ENCODE measurements around the gene GNAQ.
A peak's percentile ranks its signal among the peaks of the same experiment; 100 is the strongest.

GNAQ gene

DNA sequence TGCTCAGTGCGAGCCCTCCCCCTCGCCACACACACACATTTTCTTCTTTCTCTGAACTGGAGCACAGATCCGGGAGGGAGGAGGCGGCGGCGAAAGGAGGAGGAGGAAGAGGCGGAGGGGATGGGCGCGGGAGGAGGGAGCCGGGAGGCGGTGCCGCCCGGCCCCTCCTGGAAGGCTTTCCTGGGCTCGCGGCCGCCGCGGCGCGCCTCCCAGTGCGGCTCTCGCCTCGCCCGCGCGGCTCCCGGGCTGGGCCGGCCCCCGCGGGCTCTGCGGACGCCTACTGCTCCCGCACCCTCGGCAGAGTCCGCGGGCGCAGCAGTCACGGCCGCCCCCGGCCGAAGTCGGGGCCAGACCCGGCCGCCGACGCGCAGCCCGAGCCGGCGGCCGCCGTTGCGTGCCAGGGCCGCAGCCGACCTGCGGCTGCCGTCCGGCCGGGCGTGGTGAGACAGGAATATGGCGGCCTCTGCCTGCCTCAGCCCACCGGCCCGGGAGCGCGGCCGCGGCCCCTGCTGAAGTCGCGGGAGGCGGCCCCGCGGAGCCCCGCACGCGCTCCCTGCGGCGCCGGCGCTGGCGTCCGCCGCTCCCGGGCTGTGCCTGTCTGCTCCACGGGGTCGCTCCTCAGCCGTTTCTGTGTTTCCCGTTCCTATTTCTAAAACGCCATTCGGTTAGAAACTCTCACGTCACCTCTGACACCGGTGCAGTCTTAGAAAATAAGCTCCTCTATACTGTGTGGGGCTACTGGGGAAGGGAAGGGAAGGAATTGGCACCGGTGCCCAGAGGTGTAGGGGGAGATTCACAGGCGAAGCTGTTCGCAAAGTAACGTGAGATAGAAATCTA lies 500 bp upstream of the GNAQ start:
- H3K27ac ChIP-seq (ENCODE audit: low read depth, low read length), result peak overlapping the region; percentile 86
- peak overlapping the region; percentile 88 for H3K9ac ChIP-seq (ENCODE audit: low read depth, low read length)
- H3K36me3 ChIP-seq (ENCODE audit: control insufficient read depth, insufficient read depth, low read length), result no peaks in the 10 kb centered on the region
- H3K27me3 ChIP-seq (ENCODE audit: control insufficient read depth, insufficient read depth, low read length), result no peaks in the 10 kb centered on the region
- H3K4me3 ChIP-seq (ENCODE audit: low read depth, low read length), result peak overlapping the region; percentile 94
- H3K4me1 ChIP-seq (ENCODE audit: control insufficient read depth, insufficient read depth, low read length), result peaks cover 36% of the 10 kb centered on the region
- H3K9me3 ChIP-seq (ENCODE audit: control insufficient read depth, insufficient read depth, low read length), result no peaks in the 10 kb centered on the region

DNA sequence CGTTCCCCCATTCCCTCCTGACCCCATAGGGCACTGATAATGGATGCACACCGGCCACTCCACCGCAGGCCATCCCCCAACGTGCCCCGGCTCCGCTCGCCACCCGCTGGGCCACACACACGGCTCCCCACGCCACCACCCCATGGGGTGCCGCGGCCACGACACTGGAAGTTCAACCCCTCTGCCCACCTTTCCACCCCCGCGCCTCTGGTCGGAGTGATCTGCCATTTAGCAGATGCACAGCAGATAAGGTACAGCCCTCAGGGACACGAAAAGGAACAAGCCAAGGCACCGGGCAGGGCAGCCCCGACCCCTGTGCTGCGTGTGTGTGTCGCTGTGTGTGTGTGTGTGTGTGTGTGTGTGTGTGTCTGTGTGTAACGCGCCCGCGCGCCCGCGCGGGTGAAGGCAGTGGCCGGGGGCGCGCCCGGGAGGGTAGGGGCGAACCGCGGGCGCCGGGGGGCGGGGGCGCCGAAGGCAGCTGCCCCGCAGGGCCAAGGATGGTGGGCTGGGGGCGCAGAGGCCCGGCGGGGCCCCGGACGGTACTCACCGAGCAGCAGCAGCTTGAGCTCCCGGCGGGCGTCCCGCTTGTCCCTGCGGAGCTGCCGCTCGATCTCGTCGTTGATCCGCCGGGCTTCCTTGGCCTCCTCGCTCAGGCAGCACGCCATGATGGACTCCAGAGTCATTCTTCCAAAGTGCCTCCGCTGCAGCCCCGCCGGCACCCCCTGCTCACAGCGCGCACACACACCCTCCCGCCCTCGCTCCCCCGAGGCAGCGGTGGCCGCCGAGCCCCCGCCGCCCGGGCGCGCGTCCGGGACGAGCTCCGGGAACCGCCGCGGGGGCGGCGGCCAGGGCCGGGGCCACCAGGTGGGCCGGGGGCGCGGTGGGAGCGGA lies 813 bp downstream of the GNAQ start:
- H3K9ac ChIP-seq (ENCODE audit: low read depth, low read length), result peak overlapping the region; percentile 73; the same call in 1 of the 2 replicates
- H3K27ac ChIP-seq (ENCODE audit: low read depth, low read length), result peak overlapping the region; percentile 71
- H3K9me3 ChIP-seq (ENCODE audit: control insufficient read depth, insufficient read depth, low read length), result no peaks in the 10 kb centered on the region
- peaks cover 44% of the 10 kb centered on the region for H3K4me1 ChIP-seq (ENCODE audit: control insufficient read depth, insufficient read depth, low read length)
- peak overlapping the region; percentile 94 for H3K4me3 ChIP-seq (ENCODE audit: low read depth, low read length)
- H3K36me3 ChIP-seq (ENCODE audit: control insufficient read depth, insufficient read depth, low read length), result no peaks in the 10 kb centered on the region
- no peaks in the 10 kb centered on the region for H3K27me3 ChIP-seq (ENCODE audit: control insufficient read depth, insufficient read depth, low read length)

GRCh38 chr9:78030296-78030552 lies 1.4 kb downstream of the GNAQ start:
- no peak overlapping the region; the same call in 1 of the 2 replicates for H3K9ac ChIP-seq (ENCODE audit: low read depth, low read length)
- H3K27me3 ChIP-seq (ENCODE audit: control insufficient read depth, insufficient read depth, low read length), result no peaks in the 10 kb centered on the region
- H3K4me3 ChIP-seq (ENCODE audit: low read depth, low read length), result peak overlapping the region; percentile 94
- peak overlapping the region; percentile 71 for H3K27ac ChIP-seq (ENCODE audit: low read depth, low read length)
- H3K9me3 ChIP-seq (ENCODE audit: control insufficient read depth, insufficient read depth, low read length), result no peaks in the 10 kb centered on the region
- H3K4me1 ChIP-seq (ENCODE audit: control insufficient read depth, insufficient read depth, low read length), result peaks cover 49% of the 10 kb centered on the region
- no peaks in the 10 kb centered on the region for H3K36me3 ChIP-seq (ENCODE audit: control insufficient read depth, insufficient read depth, low read length)

GRCh38 chr9:78029551-78030295 lies 1.9 kb downstream of the GNAQ start:
- H3K9ac ChIP-seq (ENCODE audit: low read depth, low read length), result no peak overlapping the region
- H3K36me3 ChIP-seq (ENCODE audit: control insufficient read depth, insufficient read depth, low read length), result no peaks in the 10 kb centered on the region
- peak overlapping the region; percentile 71 for H3K27ac ChIP-seq (ENCODE audit: low read depth, low read length)
- no peaks in the 10 kb centered on the region for H3K27me3 ChIP-seq (ENCODE audit: control insufficient read depth, insufficient read depth, low read length)
- no peaks in the 10 kb centered on the region for H3K9me3 ChIP-seq (ENCODE audit: control insufficient read depth, insufficient read depth, low read length)
- peak overlapping the region; percentile 94 for H3K4me3 ChIP-seq (ENCODE audit: low read depth, low read length)
- peaks cover 52% of the 10 kb centered on the region for H3K4me1 ChIP-seq (ENCODE audit: control insufficient read depth, insufficient read depth, low read length)

DNA sequence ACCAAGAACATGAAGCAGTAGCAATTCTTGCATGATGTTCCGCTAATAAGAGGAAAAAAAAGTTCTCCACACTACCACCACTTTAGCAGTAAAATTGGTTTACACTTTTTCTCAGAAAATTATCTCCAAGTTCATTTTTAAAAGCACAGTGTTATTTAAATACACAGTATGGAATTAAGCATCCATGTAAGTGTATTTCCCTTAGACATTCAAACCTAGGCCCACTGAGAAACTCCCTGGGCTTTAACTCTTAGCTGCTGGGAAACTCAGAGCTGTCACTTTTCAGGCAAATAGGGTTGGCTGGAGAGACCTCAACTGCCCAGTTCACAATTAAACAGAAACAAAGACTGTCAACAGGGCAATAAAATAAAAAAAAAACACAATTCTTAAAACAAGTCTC lies 2.7 kb downstream of the GNAQ start:
- H3K9me3 ChIP-seq (ENCODE audit: control insufficient read depth, insufficient read depth, low read length), result no peaks in the 10 kb centered on the region
- no peak overlapping the region for H3K9ac ChIP-seq (ENCODE audit: low read depth, low read length)
- H3K4me3 ChIP-seq (ENCODE audit: low read depth, low read length), result peak overlapping the region; percentile 94; the same call in 1 of the 2 replicates
- H3K27ac ChIP-seq (ENCODE audit: low read depth, low read length), result no peak overlapping the region
- peaks cover 60% of the 10 kb centered on the region for H3K4me1 ChIP-seq (ENCODE audit: control insufficient read depth, insufficient read depth, low read length)
- H3K27me3 ChIP-seq (ENCODE audit: control insufficient read depth, insufficient read depth, low read length), result no peaks in the 10 kb centered on the region
- no peaks in the 10 kb centered on the region for H3K36me3 ChIP-seq (ENCODE audit: control insufficient read depth, insufficient read depth, low read length)

- peaks cover 67% of the 10 kb centered on the region for H3K4me1 ChIP-seq (ENCODE audit: control insufficient read depth, insufficient read depth, low read length)
- H3K36me3 ChIP-seq (ENCODE audit: control insufficient read depth, insufficient read depth, low read length), result no peaks in the 10 kb centered on the region
- H3K27ac ChIP-seq (ENCODE audit: low read depth, low read length), result no peak overlapping the region
- no peak overlapping the region for H3K9ac ChIP-seq (ENCODE audit: low read depth, low read length)
- no peaks in the 10 kb centered on the region for H3K9me3 ChIP-seq (ENCODE audit: control insufficient read depth, insufficient read depth, low read length)
- H3K4me3 ChIP-seq (ENCODE audit: low read depth, low read length), result no peak overlapping the region
- no peaks in the 10 kb centered on the region for H3K27me3 ChIP-seq (ENCODE audit: control insufficient read depth, insufficient read depth, low read length)
Measured at GRCh38 chr9:78026947-78027346, 4.7 kb downstream of the GNAQ start.

GRCh38 chr9:78026416-78026815 lies 5.2 kb downstream of the GNAQ start:
- H3K27me3 ChIP-seq (ENCODE audit: control insufficient read depth, insufficient read depth, low read length), result no peaks in the 10 kb centered on the region
- peaks cover 72% of the 10 kb centered on the region for H3K4me1 ChIP-seq (ENCODE audit: control insufficient read depth, insufficient read depth, low read length)
- no peak overlapping the region for H3K9ac ChIP-seq (ENCODE audit: low read depth, low read length)
- no peaks in the 10 kb centered on the region for H3K9me3 ChIP-seq (ENCODE audit: control insufficient read depth, insufficient read depth, low read length)
- H3K4me3 ChIP-seq (ENCODE audit: low read depth, low read length), result no peak overlapping the region
- H3K27ac ChIP-seq (ENCODE audit: low read depth, low read length), result peak overlapping the region; percentile 7
- no peaks in the 10 kb centered on the region for H3K36me3 ChIP-seq (ENCODE audit: control insufficient read depth, insufficient read depth, low read length)

DNA sequence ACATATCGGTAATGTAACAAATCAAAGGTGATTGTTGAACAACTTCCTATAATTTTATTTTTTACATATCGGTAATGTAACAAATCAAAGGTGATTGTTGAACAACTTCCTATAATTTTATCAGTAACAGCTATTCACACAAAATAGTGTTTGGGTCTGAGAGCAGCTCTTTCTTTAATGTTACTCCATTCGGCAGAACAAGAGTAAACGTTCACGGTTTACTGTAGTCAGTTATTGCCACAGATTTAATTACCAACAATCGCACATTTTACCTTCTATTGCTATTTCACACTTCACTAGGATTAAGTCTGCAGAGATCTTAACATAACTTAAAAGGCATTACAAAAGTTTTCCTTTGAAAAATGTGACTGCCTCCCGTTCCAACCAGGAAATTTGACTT lies 6.4 kb downstream of the GNAQ start:
- Histone ChIP-seq H3K27ac (ENCODE audit: low read depth, low read length) (peak overlapping the region; percentile 59), H3K9me3 (ENCODE audit: control insufficient read depth, insufficient read depth, low read length) (no peaks in the 10 kb centered on the region), H3K36me3 (ENCODE audit: control insufficient read depth, insufficient read depth, low read length) (no peaks in the 10 kb centered on the region), H3K9ac (ENCODE audit: low read depth, low read length) (no peak overlapping the region), H3K27me3 (ENCODE audit: control insufficient read depth, insufficient read depth, low read length) (no peaks in the 10 kb centered on the region), H3K4me3 (ENCODE audit: low read depth, low read length) (no peak overlapping the region), H3K4me1 (ENCODE audit: control insufficient read depth, insufficient read depth, low read length) (peaks cover 83% of the 10 kb centered on the region)

DNA sequence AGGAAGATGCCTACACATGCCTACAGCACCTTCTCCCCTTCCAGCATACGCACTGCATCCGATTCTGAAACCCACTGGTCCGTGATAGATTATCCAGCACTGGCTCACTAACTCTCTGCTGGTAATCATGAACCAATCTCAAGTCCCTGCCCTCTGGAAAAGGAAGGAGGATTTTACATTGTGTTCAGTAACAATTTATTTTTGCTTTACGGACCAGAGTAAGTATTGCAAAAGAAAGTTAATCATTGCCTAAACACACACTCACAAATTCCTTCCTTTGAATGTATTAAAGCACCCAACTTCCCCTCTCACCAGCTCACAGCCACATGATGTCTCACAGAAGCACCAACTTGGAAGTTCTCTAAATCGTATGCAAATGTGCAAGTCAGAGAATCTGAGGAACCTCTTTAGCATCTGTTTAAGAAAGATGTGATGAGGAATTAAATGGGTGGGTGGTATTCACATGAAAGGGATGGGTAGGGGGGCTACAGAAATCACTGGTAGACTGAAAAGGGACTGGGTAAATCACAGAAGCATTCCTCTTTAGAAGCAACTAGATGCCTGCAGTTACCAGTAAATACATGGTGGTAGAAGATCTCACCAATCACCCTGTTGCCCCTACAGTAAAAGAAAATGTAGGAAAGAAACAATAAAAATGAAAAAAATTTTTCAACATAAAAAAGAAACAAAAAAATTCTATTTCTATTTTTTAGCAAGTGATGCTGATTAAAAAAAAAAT lies 8.4 kb downstream of the GNAQ start:
- H3K27ac ChIP-seq (ENCODE audit: low read depth, low read length), result peak overlapping the region; percentile 65

GRCh38 chr9:78021697-78022096 lies 9.9 kb downstream of the GNAQ start:
- no peaks in the 10 kb centered on the region for H3K27me3 ChIP-seq (ENCODE audit: control insufficient read depth, insufficient read depth, low read length)
- no peak overlapping the region for H3K27ac ChIP-seq (ENCODE audit: low read depth, low read length)
- H3K36me3 ChIP-seq (ENCODE audit: control insufficient read depth, insufficient read depth, low read length), result no peaks in the 10 kb centered on the region
- no peak overlapping the region for H3K9ac ChIP-seq (ENCODE audit: low read depth, low read length)
- peaks cover 72% of the 10 kb centered on the region for H3K4me1 ChIP-seq (ENCODE audit: control insufficient read depth, insufficient read depth, low read length)
- H3K4me3 ChIP-seq (ENCODE audit: low read depth, low read length), result no peak overlapping the region
- no peaks in the 10 kb centered on the region for H3K9me3 ChIP-seq (ENCODE audit: control insufficient read depth, insufficient read depth, low read length)

More for the DNA sequence above, 8.4 kb downstream of the GNAQ start:
- Histone ChIP-seq H3K4me1 (ENCODE audit: control insufficient read depth, insufficient read depth, low read length) (peaks cover 70% of the 10 kb centered on the region), H3K9me3 (ENCODE audit: control insufficient read depth, insufficient read depth, low read length) (no peaks in the 10 kb centered on the region), H3K36me3 (ENCODE audit: control insufficient read depth, insufficient read depth, low read length) (no peaks in the 10 kb centered on the region), H3K27me3 (ENCODE audit: control insufficient read depth, insufficient read depth, low read length) (no peaks in the 10 kb centered on the region), H3K9ac (ENCODE audit: low read depth, low read length) (no peak overlapping the region), H3K4me3 (ENCODE audit: low read depth, low read length) (no peak overlapping the region)
